GM19468 (cell line): Measurements from ENCODE around the gene POLR3A.

ENCODE experiments used
- ATAC-seq: cut with Tn5 transposase; IDR thresholded peaks from one replicate; pipeline ENCODE4 v1.9.1; 2021; ENCODE audit warnings: mild to moderate bottlenecking, moderate library complexity, moderate number of reproducible peaks; ENCODE audit not compliant: unreplicated experiment; ENCODE audit errors: extremely low read depth

POLR3A gene

DNA sequence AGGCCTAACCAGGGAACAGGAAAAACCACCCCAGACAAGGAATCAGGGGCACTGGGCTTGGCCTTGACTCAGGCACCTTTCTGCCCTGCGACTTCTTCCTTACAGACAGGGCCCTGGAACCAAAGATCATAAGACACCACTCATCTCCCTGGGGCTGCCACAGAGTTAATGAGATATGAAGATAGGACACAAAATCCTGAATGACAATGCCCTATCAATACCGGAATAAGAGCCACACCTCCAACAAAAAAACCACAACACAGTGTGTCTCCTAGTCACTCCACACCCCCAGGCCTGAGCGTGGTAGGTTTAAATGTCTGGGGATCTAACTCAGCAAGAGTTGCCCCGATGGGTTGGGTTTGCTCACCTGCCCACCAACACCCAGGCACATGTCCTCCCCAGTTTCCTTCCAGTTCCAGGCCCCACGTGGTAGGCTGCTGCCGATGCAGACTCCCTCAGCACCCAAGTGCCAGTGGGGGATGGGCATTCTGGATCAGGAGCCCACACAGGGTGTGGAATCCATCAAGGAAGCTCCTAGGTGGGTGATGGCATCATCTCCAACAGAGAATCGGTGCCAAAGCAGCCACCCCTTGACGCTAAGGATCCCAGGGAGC, 106.6 kb downstream of the POLR3A start:
- ATAC-seq: no peak

DNA sequence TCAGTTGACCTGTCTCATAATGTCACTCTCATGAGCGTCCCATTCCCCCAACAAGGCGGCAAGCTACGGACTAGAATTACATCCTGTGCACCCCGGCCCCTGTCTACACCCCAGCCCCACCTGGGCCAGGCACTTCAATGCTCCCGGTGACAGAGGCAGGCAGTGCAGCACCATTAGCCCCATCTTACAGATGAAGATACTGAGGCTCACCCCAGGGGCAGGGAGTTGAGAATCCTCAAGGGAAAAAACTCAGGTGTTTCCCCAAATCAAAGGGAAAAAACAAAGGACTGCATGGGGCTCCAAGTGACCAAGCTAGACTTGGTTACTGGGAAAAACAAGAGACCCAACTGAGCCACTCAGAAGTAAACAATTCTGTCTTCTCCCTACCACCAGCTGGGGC, 107.3 kb downstream of the POLR3A start:
- ATAC-seq: no peak

DNA sequence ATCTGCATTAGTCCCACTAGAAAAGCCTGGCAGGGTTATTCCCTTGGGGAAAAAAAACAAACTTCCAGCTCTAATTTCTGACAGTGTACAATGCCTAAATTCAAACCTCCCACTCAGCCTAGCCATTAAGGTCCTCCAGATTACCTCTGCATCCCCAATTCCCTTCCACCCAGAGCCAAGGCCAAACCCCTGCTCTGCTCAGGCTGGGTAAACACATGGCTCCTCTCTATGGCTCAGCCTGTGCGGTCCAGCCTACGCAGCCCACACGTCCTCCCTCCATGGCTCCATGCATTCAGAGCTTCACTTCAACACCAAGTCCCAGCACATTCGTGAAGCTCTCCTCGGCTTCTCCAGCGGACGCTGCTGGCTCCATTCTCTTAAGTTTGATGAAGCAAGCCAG, 107.9 kb downstream of the POLR3A start:
- no peak for ATAC-seq

DNA sequence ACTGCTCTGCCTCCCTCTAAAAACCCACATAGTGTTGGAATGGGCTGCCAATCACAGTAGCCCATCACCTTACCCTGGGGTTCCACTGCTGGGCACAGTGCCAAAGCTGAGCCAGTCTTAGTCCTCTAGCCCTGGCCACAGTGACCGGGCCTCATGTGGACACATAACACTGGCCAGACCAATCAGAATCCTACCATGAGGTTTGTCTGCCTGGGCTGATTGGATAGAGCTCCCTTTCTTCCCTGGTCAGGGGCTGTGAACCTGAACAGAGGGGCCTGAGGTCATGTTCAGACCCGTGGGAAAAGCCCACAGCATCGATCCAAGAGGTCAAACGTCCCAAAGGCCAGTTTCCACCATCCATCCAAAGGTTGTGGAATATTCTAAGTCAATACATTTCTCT, 108.8 kb downstream of the POLR3A start:
- ATAC-seq: no peak

DNA sequence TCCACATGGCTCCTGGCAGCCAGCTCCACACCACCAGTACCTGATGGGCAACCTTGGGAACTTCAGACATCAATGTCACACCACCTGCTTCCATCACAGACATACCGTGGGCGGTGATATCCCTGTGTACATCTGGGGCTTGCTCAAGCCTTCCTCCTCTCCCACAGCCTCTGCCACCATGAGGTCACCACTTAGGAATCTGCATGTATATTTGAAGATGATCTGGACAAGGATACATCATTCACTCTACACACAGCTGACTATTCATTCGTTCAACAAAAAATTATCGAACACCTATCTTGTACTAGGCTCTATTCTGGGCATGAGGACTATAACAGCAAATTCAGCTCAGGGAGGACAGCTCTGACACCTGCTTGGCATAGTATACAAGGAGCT, 109.6 kb downstream of the POLR3A start:
- ATAC-seq: no peak
